Upper lobe of left lung (tissue), 4 donors: ENCODE results near the gene FAAH2.

ENCODE experiments used
- CTCF ChIP-seq, 6 experiments: fragments of 450-650 bp in 4 of 6; fragments of 200-600 bp in 2 of 6; sonication (generic) in 2 of 6; IDR thresholded peaks; one replicate each; pipeline ENCODE4 v1.5.1; 2016 to 2019; ENCODE audit warnings: antibody characterized with exemption in 6 of 6
- POLR2AphosphoS5 ChIP-seq, 2 donors: sonication (generic); formaldehyde crosslinking; IDR thresholded peaks; one replicate each; pipeline ENCODE4 v1.5.1; 2017; ENCODE audit warnings: antibody characterized with exemption in 2 of 2

GRCh38 chrX:57270980-57271379 lies 15.5 kb upstream of the FAAH2 start:
- no peak for TF ChIP-seq CTCF (IDR thresholded peaks at IDR 0.05)
- TF ChIP-seq POLR2AphosphoS5 (IDR thresholded peaks at IDR 0.05) = no peak
